MCF 10A (cell line): ENCODE data around the gene GMPR. TPM values are rescaled to one million over a fixed set of nuclear protein-coding genes. Genes with fewer than 3 reads are reported as not detected.

Experiments used
- BruUV-seq: library from RNA; stranded (reverse); fragments of 400-500 nt; replicated peaks from 2 replicates; lab custom pipeline; 2021; lab: Mats Ljungman, UMichigan
- CTCF ChIA-PET: fragments of 300-600 bp; sonication (Branson Sonifier 250); formaldehyde crosslinking; extraction: SDS; loops from one replicate; lab custom pipeline; 2021; ENCODE audit warnings: antibody characterized with exemption, inconsistent platforms; lab: Yijun Ruan, JAX
- POLR2A ChIA-PET: fragments of 300-600, 350-650 bp; sonication (Branson Sonifier 250); formaldehyde crosslinking; extraction: SDS; loops from one replicate; lab custom pipeline; 2020; ENCODE audit warnings: antibody characterized with exemption, inconsistent platforms; lab: Yijun Ruan, JAX
- DNase-seq: peaks from one replicate; pipeline ENCODE4 v3.0.0-alpha.2; 2018; ENCODE audit not compliant: unreplicated experiment
- H3K27ac Mint-ChIP-seq: one replicate; pipeline ENCODE4 v1.8.0; 2022; ENCODE audit warnings: mild to moderate bottlenecking, low read depth, mixed read lengths; ENCODE audit not compliant: unreplicated experiment
- H3K27me3 Mint-ChIP-seq: one replicate; pipeline ENCODE4 v1.8.0; 2022; ENCODE audit warnings: mixed read lengths; ENCODE audit not compliant: insufficient read depth, unreplicated experiment
- H3K36me3 Mint-ChIP-seq: one replicate; pipeline ENCODE4 v1.8.0; 2022; ENCODE audit warnings: mild to moderate bottlenecking, moderate library complexity, mixed read lengths; ENCODE audit not compliant: insufficient read depth, unreplicated experiment
- H3K4me1 Mint-ChIP-seq: one replicate; pipeline ENCODE4 v1.8.0; 2022; ENCODE audit warnings: mixed read lengths; ENCODE audit not compliant: insufficient read depth, unreplicated experiment
- H3K4me3 Mint-ChIP-seq: one replicate; pipeline ENCODE4 v1.8.0; 2022; ENCODE audit warnings: mild to moderate bottlenecking, moderate library complexity, mixed read lengths; ENCODE audit not compliant: unreplicated experiment
- H3K9me3 Mint-ChIP-seq: one replicate; pipeline ENCODE4 v1.8.0; 2022; ENCODE audit warnings: mixed read lengths; ENCODE audit not compliant: unreplicated experiment
- CTCF ChIP-seq: fragments of 200-600 bp; IDR thresholded peaks from one replicate; pipeline ENCODE4 v1.8.0; 2022; ENCODE audit warnings: antibody characterized with exemption, mild to moderate bottlenecking; ENCODE audit not compliant: unreplicated experiment
- intact Hi-C: fragments of 100-400 bp; cut with micrococcal nuclease; formaldehyde crosslinking; loops from 2 replicates; pipeline ENCODE4 v1.14.1; 2022
- total RNA-seq: library from RNA; stranded (reverse); gene quantifications from 2 replicates; pipeline ENCODE4 v1.2.3, GENCODE V29; 2022

Gene GMPR
- total RNA-seq, 1 experiment from 2014 or later, result 3.0 TPM

DNA sequence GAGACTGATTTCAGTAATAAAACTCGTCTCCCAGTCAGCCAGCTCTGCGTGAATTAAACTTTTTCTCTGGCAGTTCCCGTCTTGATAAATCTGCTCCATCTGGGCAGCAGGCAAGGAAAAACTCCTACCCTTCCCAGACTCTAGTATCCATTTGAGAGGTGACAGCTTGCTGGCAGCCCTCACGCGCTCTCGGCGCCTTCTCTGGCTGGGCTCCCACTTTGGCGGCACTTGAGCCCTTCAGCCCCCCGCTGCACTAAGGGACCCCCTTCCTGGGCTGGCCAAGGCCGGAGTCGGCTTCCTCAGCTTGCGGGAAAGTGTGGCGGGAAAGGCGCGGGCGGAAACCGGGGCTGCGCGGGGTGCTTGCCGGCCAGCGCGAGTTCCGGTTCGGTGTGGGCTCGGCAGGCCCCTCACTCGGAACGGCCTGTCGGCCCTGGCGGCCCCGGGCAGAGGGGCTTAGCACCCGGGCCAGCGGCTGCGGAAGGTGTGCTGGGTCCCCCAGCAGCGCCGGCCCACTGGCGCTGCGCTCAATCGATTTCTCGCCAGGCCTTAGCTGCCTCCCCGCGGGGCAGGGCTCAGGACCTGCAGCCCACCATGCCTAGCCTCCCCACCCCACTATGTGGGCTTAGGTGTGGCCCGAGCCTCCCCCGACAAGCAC is 21.8 kb upstream of the GMPR start:
- no peak for DNase-seq
- no peak overlapping the region for H3K27ac Mint-ChIP-seq
- no peak overlapping the region for H3K4me3 Mint-ChIP-seq
- ChIA-PET POLR2A (interaction anchor here (1.1 kb wide), 1 partner anchor 23 kb away, joined by 4 read pairs; no protein-coding TSS in a partner anchor), CTCF (interaction anchor here (0.9 to 1.8 kb wide), 2 partner anchors 9 to 10 kb away, joined by 3 to 7 read pairs; no protein-coding TSS in a partner anchor)
- BruUV-seq, result no TSS peak
- intact Hi-C loops, result no loop called here
- TF ChIP-seq CTCF, result no peak
- no peaks in the 10 kb centered on the region for H3K9me3 Mint-ChIP-seq
- no peaks in the 10 kb centered on the region for H3K27me3 Mint-ChIP-seq
- H3K4me1 Mint-ChIP-seq, result no peaks in the 10 kb centered on the region
- no peaks in the 10 kb centered on the region for H3K36me3 Mint-ChIP-seq

GRCh38 chr6:16217156-16217721 is 21.1 kb upstream of the GMPR start:
- intact Hi-C loops, result no loop called here
- H3K4me1 Mint-ChIP-seq, result no peaks in the 10 kb centered on the region
- POLR2A ChIA-PET, result no interaction called here
- no peak for DNase-seq
- no peaks in the 10 kb centered on the region for H3K36me3 Mint-ChIP-seq
- no peaks in the 10 kb centered on the region for H3K27me3 Mint-ChIP-seq
- H3K9me3 Mint-ChIP-seq, result no peaks in the 10 kb centered on the region
- no TSS peak for BruUV-seq
- CTCF ChIA-PET, result interaction anchor here (0.9 to 1.8 kb wide), 2 partner anchors 10 to 11 kb away, joined by 3 to 7 read pairs; no protein-coding TSS in a partner anchor
- no peak overlapping the region for H3K4me3 Mint-ChIP-seq
- H3K27ac Mint-ChIP-seq, result no peak overlapping the region
- TF ChIP-seq CTCF, result no peak

DNA sequence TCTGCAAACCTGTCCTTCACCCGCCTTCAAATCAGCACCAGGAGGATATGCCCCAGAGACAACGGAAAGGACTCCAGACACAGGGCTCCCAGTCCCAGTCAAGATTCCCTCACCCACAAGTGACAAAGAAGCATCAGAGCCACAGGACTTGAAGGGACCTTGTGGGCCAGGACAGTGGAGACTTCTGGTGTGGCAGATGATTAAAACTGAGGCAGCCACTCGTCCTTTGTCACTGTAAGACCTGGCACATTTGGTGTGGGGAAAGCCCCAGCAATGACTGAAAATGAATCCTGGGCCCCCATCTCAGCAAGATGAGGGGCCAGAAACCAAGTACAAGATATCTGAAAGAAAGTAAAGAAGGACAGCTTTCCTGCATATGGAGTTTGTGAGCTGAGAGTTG is 15.6 kb upstream of the GMPR start:
- no peak for TF ChIP-seq CTCF
- no peak for DNase-seq
- Mint-ChIP-seq H3K36me3 (no peaks in the 10 kb centered on the region), H3K4me1 (no peaks in the 10 kb centered on the region), H3K9me3 (no peaks in the 10 kb centered on the region), H3K27me3 (no peaks in the 10 kb centered on the region), H3K4me3 (no peak overlapping the region), H3K27ac (no peak overlapping the region)
- ChIA-PET CTCF (interaction anchor here (0.9 to 3.0 kb wide), 2 partner anchors 39 to 54 kb away, joined by 4 to 11 read pairs; no protein-coding TSS in a partner anchor), POLR2A (no interaction called here)
- no TSS peak for BruUV-seq
- intact Hi-C loops, result no loop called here

GRCh38 chr6:16223362-16223761 is 15.0 kb upstream of the GMPR start:
- POLR2A ChIA-PET, result no interaction called here

More at GRCh38 chr6:16223362-16223761, 15.0 kb upstream of the GMPR start:
- intact Hi-C loops, result no loop called here
- TF ChIP-seq CTCF, result no peak
- no peak for DNase-seq
- H3K4me1 Mint-ChIP-seq, result no peaks in the 10 kb centered on the region
- no TSS peak for BruUV-seq
- H3K36me3 Mint-ChIP-seq, result no peaks in the 10 kb centered on the region
- H3K27ac Mint-ChIP-seq, result no peak overlapping the region
- no peaks in the 10 kb centered on the region for H3K9me3 Mint-ChIP-seq
- no peaks in the 10 kb centered on the region for H3K27me3 Mint-ChIP-seq
- CTCF ChIA-PET, result no interaction called here
- H3K4me3 Mint-ChIP-seq, result no peak overlapping the region
